SU-DHL-6 (cell line): ENCODE results near the gene PGPEP1.

ENCODE experiments used
- CTCF ChIP-seq: fragments of 200-600 bp; sonication (generic); IDR thresholded peaks from one replicate; pipeline ENCODE4 v1.5.1; 2017; ENCODE audit warnings: antibody characterized with exemption, mild to moderate bottlenecking, low read length, moderate library complexity; ENCODE audit not compliant: insufficient read depth, poor library complexity, severe bottlenecking
- EZH2phosphoT487 ChIP-seq: fragments of 200-600 bp; sonication (generic), shearing (Covaris generic); conservative IDR thresholded peaks from 2 replicates; pipeline ENCODE4 v1.6.1; 2018; ENCODE audit warnings: mild to moderate bottlenecking, antibody characterized with exemption, low read length, moderate library complexity, mixed read lengths

DNA sequence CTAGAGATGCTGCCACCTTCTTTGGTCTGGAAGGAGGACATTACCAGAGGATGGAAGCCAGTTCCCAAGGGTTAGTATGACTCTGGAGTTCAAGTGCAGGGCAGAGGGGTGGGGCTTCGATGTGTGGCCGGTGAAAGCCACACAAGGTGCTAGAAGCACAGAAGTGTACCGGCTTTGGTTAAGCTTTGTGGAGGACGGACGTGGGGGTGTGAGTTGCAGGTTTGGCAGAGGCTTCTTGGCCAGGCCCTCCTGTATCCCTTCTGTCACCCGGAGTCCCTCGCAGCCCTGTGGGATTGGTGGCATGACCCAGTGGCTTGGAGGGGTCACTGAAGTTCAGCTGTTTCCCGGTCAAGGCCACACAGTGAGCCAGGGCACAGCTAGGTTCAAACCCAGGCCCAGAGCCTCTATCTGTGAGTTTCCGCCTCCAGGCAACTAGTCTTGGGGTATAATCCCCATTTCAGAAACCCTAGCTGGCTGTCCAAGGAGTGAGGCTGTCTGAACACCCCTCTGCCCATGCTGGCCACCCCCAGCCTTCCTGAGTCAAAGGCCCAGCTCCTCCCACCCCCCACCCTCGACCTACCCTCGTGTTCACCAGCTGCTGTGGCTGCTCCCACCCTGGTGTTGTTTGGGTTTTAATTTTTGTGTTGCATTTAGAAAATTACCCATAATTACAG lies 74.2 kb downstream of the PGPEP1 start:
- TF ChIP-seq CTCF = no peak
- no peak for TF ChIP-seq EZH2phosphoT487
